HEK293 (cell line): ENCODE measurements around the gene AATK.

Experiments
- CTCF ChIA-PET: fragments of 350-600 bp; formaldehyde crosslinking; extraction: SDS; loops from one replicate; lab custom pipeline; 2021; ENCODE audit warnings: antibody characterized with exemption; lab: Yijun Ruan, JAX
- POLR2A ChIA-PET: fragments of 300-600 bp; formaldehyde crosslinking; extraction: SDS; loops from one replicate; lab custom pipeline; 2020; ENCODE audit warnings: antibody characterized with exemption, inconsistent platforms; lab: Yijun Ruan, JAX
- H3K27ac ChIP-seq: fragments of 200-500 bp; sonication (Bioruptor generic); 2 replicates; pipeline ENCODE4 v1.5.1; 2014; ENCODE audit warnings: low read depth, low read length, control low read depth, inconsistent platforms; ENCODE audit errors: extremely low read depth
- H3K36me3 ChIP-seq, 2 experiments: fragments of 200-500 bp in 1 of 2; sonication (Bioruptor generic) in 1 of 2; 1 replicate in 1 of 2; 2 replicates in 1 of 2; pipeline ENCODE4 v1.5.1; 2014 to 2017; ENCODE audit warnings: inconsistent platforms in 2 of 2, low read length in 2 of 2; ENCODE audit not compliant: control insufficient read depth in 2 of 2, insufficient read depth in 1 of 2
- H3K4me1 ChIP-seq: fragments of 200-500 bp; sonication (Bioruptor generic); 2 replicates; pipeline ENCODE4 v1.5.1; 2014; ENCODE audit warnings: mild to moderate bottlenecking, low read length, inconsistent platforms; ENCODE audit not compliant: control insufficient read depth, insufficient read depth
- H3K4me3 ChIP-seq: 2 replicates; pipeline ENCODE4 v1.5.1; 2011; ENCODE audit warnings: low read depth, mild to moderate bottlenecking, control low read depth, low read length, moderate library complexity
- H3K9me3 ChIP-seq: fragments of 200-500 bp; sonication (Bioruptor generic); 2 replicates; pipeline ENCODE4 v1.5.1; 2014; ENCODE audit warnings: low read depth, low read length, inconsistent platforms; ENCODE audit not compliant: control insufficient read depth, insufficient read depth
- ZBTB26 ChIP-seq: fragments of 450-650 bp; formaldehyde crosslinking; optimal IDR thresholded peaks from 2 replicates; pipeline ENCODE3; 2016; ENCODE audit warnings: missing biosample characterization, mild to moderate bottlenecking, missing genetic modification characterization
- ZIC2 ChIP-seq: fragments of 450-650 bp; formaldehyde crosslinking; IDR thresholded peaks from 2 replicates; pipeline ENCODE4 v1.5.1; 2016; ENCODE audit warnings: missing biosample characterization, missing genetic modification characterization
- ZNF132 ChIP-seq: fragments of 450-650 bp; formaldehyde crosslinking; IDR thresholded peaks from 2 replicates; pipeline ENCODE4 v1.5.1; 2017; ENCODE audit warnings: missing biosample characterization, missing genetic modification characterization, borderline replicate concordance
- ZNF140 ChIP-seq: fragments of 450-650 bp; formaldehyde crosslinking; IDR thresholded peaks from 2 replicates; pipeline ENCODE4 v1.5.1; 2016; ENCODE audit warnings: missing biosample characterization, missing genetic modification characterization
- ZNF221 ChIP-seq: fragments of 450-650 bp; formaldehyde crosslinking; IDR thresholded peaks from 2 replicates; pipeline ENCODE4 v1.5.1; 2017; ENCODE audit warnings: missing biosample characterization, missing genetic modification characterization, borderline replicate concordance
- ZNF266 ChIP-seq: fragments of 450-650 bp; formaldehyde crosslinking; IDR thresholded peaks from 2 replicates; pipeline ENCODE4 v1.5.1; 2016; ENCODE audit warnings: missing biosample characterization, missing genetic modification characterization, low read depth
- ZNF324 ChIP-seq: fragments of 450-650 bp; formaldehyde crosslinking; IDR thresholded peaks from 2 replicates; pipeline ENCODE4 v1.5.1; 2016; ENCODE audit warnings: missing biosample characterization, missing genetic modification characterization
- ZNF416 ChIP-seq: fragments of 450-650 bp; formaldehyde crosslinking; IDR thresholded peaks from 2 replicates; pipeline ENCODE4 v1.5.1; 2016; ENCODE audit warnings: missing biosample characterization, missing genetic modification characterization
- TF ChIP-seq, protein P1 (sequence below): IDR thresholded peaks from 2 replicates; pipeline ENCODE4 v1.6.1; 2011; ENCODE audit warnings: mild to moderate bottlenecking, low read depth, low read length, borderline replicate concordance
- TF ChIP-seq, protein P2 (sequence below): fragments of 450-650 bp; formaldehyde crosslinking; IDR thresholded peaks from 2 replicates; pipeline ENCODE4 v1.5.1; 2017; ENCODE audit warnings: missing biosample characterization, missing genetic modification characterization

Gene AATK

GRCh38 chr17:81075307-81075706 lies 90.7 kb downstream of the AATK start:
- Histone ChIP-seq H3K4me3 (no peak overlapping the region), H3K36me3 (peaks cover 0 to 27% of the 10 kb centered on the region in 2 experiments; a peak in 1 of 3 replicates), H3K27ac (no peak overlapping the region), H3K9me3 (no peaks in the 10 kb centered on the region), H3K4me1 (no peaks in the 10 kb centered on the region)
- ChIA-PET CTCF (interaction anchor here (2.0 kb wide), 1 partner anchor 52 kb away, joined by 8 read pairs; no protein-coding TSS in a partner anchor), POLR2A (no interaction called here)
- TF ChIP-seq ZNF266 (tag by site-specific recombination) (no peak), ZNF324 (no peak), ZNF132 (tag by site-specific recombination) (no peak), ZNF140 (no peak)
- TF ChIP-seq, protein P1, sequence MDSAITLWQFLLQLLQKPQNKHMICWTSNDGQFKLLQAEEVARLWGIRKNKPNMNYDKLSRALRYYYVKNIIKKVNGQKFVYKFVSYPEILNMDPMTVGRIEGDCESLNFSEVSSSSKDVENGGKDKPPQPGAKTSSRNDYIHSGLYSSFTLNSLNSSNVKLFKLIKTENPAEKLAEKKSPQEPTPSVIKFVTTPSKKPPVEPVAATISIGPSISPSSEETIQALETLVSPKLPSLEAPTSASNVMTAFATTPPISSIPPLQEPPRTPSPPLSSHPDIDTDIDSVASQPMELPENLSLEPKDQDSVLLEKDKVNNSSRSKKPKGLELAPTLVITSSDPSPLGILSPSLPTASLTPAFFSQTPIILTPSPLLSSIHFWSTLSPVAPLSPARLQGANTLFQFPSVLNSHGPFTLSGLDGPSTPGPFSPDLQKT, result no peak

- Histone ChIP-seq H3K4me3 (no peak overlapping the region), H3K36me3 (peaks cover 0 to 26% of the 10 kb centered on the region in 2 experiments; a peak in 1 of 3 replicates), H3K4me1 (no peaks in the 10 kb centered on the region), H3K9me3 (no peaks in the 10 kb centered on the region)
- CTCF ChIA-PET, result no interaction called here
- POLR2A ChIA-PET, result no interaction called here
- TF ChIP-seq, protein P2, sequence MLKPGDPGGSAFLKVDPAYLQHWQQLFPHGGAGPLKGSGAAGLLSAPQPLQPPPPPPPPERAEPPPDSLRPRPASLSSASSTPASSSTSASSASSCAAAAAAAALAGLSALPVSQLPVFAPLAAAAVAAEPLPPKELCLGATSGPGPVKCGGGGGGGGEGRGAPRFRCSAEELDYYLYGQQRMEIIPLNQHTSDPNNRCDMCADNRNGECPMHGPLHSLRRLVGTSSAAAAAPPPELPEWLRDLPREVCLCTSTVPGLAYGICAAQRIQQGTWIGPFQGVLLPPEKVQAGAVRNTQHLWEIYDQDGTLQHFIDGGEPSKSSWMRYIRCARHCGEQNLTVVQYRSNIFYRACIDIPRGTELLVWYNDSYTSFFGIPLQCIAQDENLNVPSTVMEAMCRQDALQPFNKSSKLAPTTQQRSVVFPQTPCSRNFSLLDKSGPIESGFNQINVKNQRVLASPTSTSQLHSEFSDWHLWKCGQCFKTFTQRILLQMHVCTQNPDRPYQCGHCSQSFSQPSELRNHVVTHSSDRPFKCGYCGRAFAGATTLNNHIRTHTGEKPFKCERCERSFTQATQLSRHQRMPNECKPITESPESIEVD, result no peak
- 0 out of 2 replicates have a peak, but pooled peaks have one; percentile 26 for TF ChIP-seq ZIC2
- TF ChIP-seq ZNF416 (tag by site-specific recombination), result no peak
- TF ChIP-seq, all 188 proteins: peak for 1
- no peak overlapping the region for H3K27ac ChIP-seq
These were observed 91.1 kb downstream of the AATK start for GRCh38 chr17:81074875-81075274.

- Histone ChIP-seq H3K9me3 (no peaks in the 10 kb centered on the region), H3K27ac (no peak overlapping the region), H3K36me3 (peaks cover 0 to 19% of the 10 kb centered on the region in 2 experiments; a peak in 1 of 3 replicates), H3K4me3 (no peak overlapping the region), H3K4me1 (no peaks in the 10 kb centered on the region)
- ChIA-PET POLR2A (no interaction called here), CTCF (interaction anchor here (0.7 kb wide), 2 partner anchors 50 to 463 kb away, joined by 3 to 4 read pairs; no protein-coding TSS in a partner anchor)
- no peak for TF ChIP-seq ZNF221 (tag by site-specific recombination)
- peak; percentile 33 for TF ChIP-seq ZBTB26 (tag by site-specific recombination)
These were observed 91.8 kb downstream of the AATK start for GRCh38 chr17:81073967-81074839.
